Mesenchymal stem cell (in vitro differentiated cells and primary cell): ENCODE results near the gene C10orf105.

Experiments used
- DNase-seq: peaks from one replicate; pipeline ENCODE4 v3.0.0-alpha.2; 2013
- H2AFZ ChIP-seq: one replicate; pipeline ENCODE4 v1.6.1; 2013; ENCODE audit warnings: low read depth, mild to moderate bottlenecking, control low read depth, inconsistent platforms, low read length, moderate library complexity
- H2AK5ac ChIP-seq: 2 replicates; pipeline ENCODE4 v1.6.1; 2013; ENCODE audit warnings: low read length, moderate library complexity, mild to moderate bottlenecking, inconsistent platforms; ENCODE audit not compliant: severe bottlenecking
- H2BK120ac ChIP-seq: one replicate; pipeline ENCODE4 v1.6.1; 2013; ENCODE audit warnings: low read depth, mild to moderate bottlenecking, inconsistent platforms, low read length, moderate library complexity
- H2BK12ac ChIP-seq, 2 experiments: one replicate each; pipeline ENCODE4 v1.6.1; 2013; ENCODE audit warnings: inconsistent platforms in 2 of 2, low read length in 2 of 2, mild to moderate bottlenecking in 2 of 2, moderate library complexity in 2 of 2, control low read depth in 1 of 2
- H2BK15ac ChIP-seq: one replicate; pipeline ENCODE4 v1.6.1; 2013; ENCODE audit warnings: mild to moderate bottlenecking, low read depth, inconsistent platforms; ENCODE audit not compliant: poor library complexity, severe bottlenecking
- H2BK5ac ChIP-seq: 2 replicates; pipeline ENCODE4 v1.6.1; 2013; ENCODE audit warnings: low read depth, mild to moderate bottlenecking, low read length, control low read depth, inconsistent platforms; ENCODE audit not compliant: poor library complexity, severe bottlenecking
- H3K14ac ChIP-seq, 2 experiments: one replicate each; pipeline ENCODE4 v1.6.1; 2013; ENCODE audit warnings: inconsistent platforms in 2 of 2, low read length in 2 of 2, control low read depth in 1 of 2, mild to moderate bottlenecking in 1 of 2, moderate library complexity in 1 of 2
- H3K18ac ChIP-seq, 2 experiments: one replicate each; pipeline ENCODE4 v1.6.1; 2013; ENCODE audit warnings: inconsistent platforms in 2 of 2, low read length in 2 of 2, control low read depth in 1 of 2, low read depth in 1 of 2, mild to moderate bottlenecking in 1 of 2
- H3K23ac ChIP-seq, 2 experiments: one replicate each; pipeline ENCODE4 v1.6.1; 2013; ENCODE audit warnings: inconsistent platforms in 2 of 2, low read length in 2 of 2, mild to moderate bottlenecking in 2 of 2, moderate library complexity in 2 of 2, control low read depth in 1 of 2
- H3K27ac ChIP-seq: 2 replicates; pipeline ENCODE4 v1.5.1; 2013; ENCODE audit warnings: mild to moderate bottlenecking, moderate library complexity, low read length, control low read depth, inconsistent platforms; ENCODE audit not compliant: poor library complexity, severe bottlenecking
- H3K27me3 ChIP-seq, 2 experiments: 2 replicates each; pipeline versions ENCODE4 v1.6.1 to v1.7.0; 2013; ENCODE audit warnings: low read length in 2 of 2, mild to moderate bottlenecking in 2 of 2, moderate library complexity in 2 of 2, control low read depth in 1 of 2, inconsistent platforms in 1 of 2; ENCODE audit not compliant: control insufficient read depth in 1 of 2, insufficient read depth in 1 of 2
- H3K36me3 ChIP-seq, 2 experiments: 2 replicates each; pipeline versions ENCODE4 v1.6.1 to v1.7.0; 2013; ENCODE audit warnings: low read length in 2 of 2, control low read depth in 1 of 2, inconsistent platforms in 1 of 2, low read depth in 1 of 2, mild to moderate bottlenecking in 1 of 2; ENCODE audit not compliant: insufficient read depth in 2 of 2, control insufficient read depth in 1 of 2
- H3K4ac ChIP-seq, 2 experiments: one replicate each; pipeline ENCODE4 v1.6.1; 2013; ENCODE audit warnings: inconsistent platforms in 2 of 2, low read length in 2 of 2, mild to moderate bottlenecking in 2 of 2, moderate library complexity in 2 of 2, control low read depth in 1 of 2, low read depth in 1 of 2
- H3K4me1 ChIP-seq: 2 replicates; pipeline ENCODE4 v1.6.1; 2013; ENCODE audit warnings: low read depth, low read length, control low read depth; ENCODE audit not compliant: control insufficient read depth, insufficient read depth
- H3K4me2 ChIP-seq: 2 replicates; pipeline ENCODE4 v1.6.1; 2013; ENCODE audit warnings: low read length, mild to moderate bottlenecking, inconsistent platforms; ENCODE audit not compliant: poor library complexity, severe bottlenecking
- H3K4me3 ChIP-seq, 2 experiments: 2 replicates each; pipeline versions ENCODE4 v1.5.1 to v1.7.0; 2013; ENCODE audit warnings: low read length in 2 of 2, mild to moderate bottlenecking in 2 of 2, control low read depth in 1 of 2, low read depth in 1 of 2; ENCODE audit not compliant: insufficient read depth in 1 of 2
- H3K79me1 ChIP-seq: replicated peaks from 2 replicates; pipeline ENCODE4 v1.6.1; 2013; ENCODE audit warnings: mild to moderate bottlenecking, control low read depth, low read length, inconsistent platforms; ENCODE audit not compliant: poor library complexity, severe bottlenecking
- H3K9ac ChIP-seq: 2 replicates; pipeline ENCODE4 v1.7.0; 2013; ENCODE audit warnings: mild to moderate bottlenecking, low read length, moderate library complexity
- H3K9me3 ChIP-seq: 2 replicates; pipeline ENCODE4 v1.7.0; 2013; ENCODE audit warnings: mild to moderate bottlenecking, low read length; ENCODE audit not compliant: control insufficient read depth
- H4K8ac ChIP-seq: one replicate; pipeline ENCODE4 v1.6.1; 2013; ENCODE audit warnings: inconsistent platforms, mild to moderate bottlenecking, low read length, moderate library complexity
- H4K91ac ChIP-seq: one replicate; pipeline ENCODE4 v1.6.1; 2013; ENCODE audit warnings: mild to moderate bottlenecking, low read length, inconsistent platforms
- WGBS: methylation state at CpG from one replicate; pipeline ENCODE4 v1.1.7; 2013; ENCODE audit warnings: mixed read lengths; 5-methylcytosine and 5-hydroxymethylcytosine counted together

The C10orf105 gene

GRCh38 chr10:71739358-71739900 lies 19.9 kb upstream of the C10orf105 start:
- no peak overlapping the region for H4K8ac ChIP-seq
- H2BK12ac ChIP-seq: no peak overlapping the region
- no peak overlapping the region for H3K9ac ChIP-seq
- no peaks in the 10 kb centered on the region for H3K36me3 ChIP-seq
- H3K4me3 ChIP-seq: no peak overlapping the region
- no peak overlapping the region for H2BK5ac ChIP-seq
- H3K27me3 ChIP-seq: peaks cover 0 to 38% of the 10 kb centered on the region in 2 experiments
- no peak overlapping the region for H3K4me2 ChIP-seq
- no peak for DNase-seq
- no peak overlapping the region for H2AK5ac ChIP-seq
- H3K4me1 ChIP-seq: no peaks in the 10 kb centered on the region
- no peaks in the 10 kb centered on the region for H3K9me3 ChIP-seq
- H2AFZ ChIP-seq: no peak overlapping the region
- no peak overlapping the region for H2BK120ac ChIP-seq
- WGBS: 81% methylated on average over 8 of the region's 8 CpGs
- no peaks in the 10 kb centered on the region for H3K79me1 ChIP-seq
- no peak overlapping the region for H3K4ac ChIP-seq
- no peak overlapping the region for H3K27ac ChIP-seq
- H2BK15ac ChIP-seq: no peak overlapping the region
- no peak overlapping the region for H3K18ac ChIP-seq
- no peak overlapping the region for H3K14ac ChIP-seq
- no peak overlapping the region for H4K91ac ChIP-seq
- H3K23ac ChIP-seq: no peak overlapping the region

GRCh38 chr10:71737834-71738197 lies 18.2 kb upstream of the C10orf105 start:
- H3K36me3 ChIP-seq: no peaks in the 10 kb centered on the region
- no peak overlapping the region for H4K91ac ChIP-seq
- H3K9ac ChIP-seq: no peak overlapping the region
- no peak overlapping the region for H3K23ac ChIP-seq
- H2AK5ac ChIP-seq: no peak overlapping the region
- no peak overlapping the region for H4K8ac ChIP-seq
- no peak overlapping the region for H2BK5ac ChIP-seq
- H2AFZ ChIP-seq: no peak overlapping the region
- H3K9me3 ChIP-seq: no peaks in the 10 kb centered on the region
- DNase-seq: no peak
- H3K27ac ChIP-seq: no peak overlapping the region
- peaks cover 10 to 37% of the 10 kb centered on the region in 2 experiments for H3K27me3 ChIP-seq
- H2BK12ac ChIP-seq: no peak overlapping the region
- H3K14ac ChIP-seq: no peak overlapping the region
- no peak overlapping the region for H2BK120ac ChIP-seq
- no peaks in the 10 kb centered on the region for H3K79me1 ChIP-seq
- no peak overlapping the region for H3K4ac ChIP-seq
- H3K18ac ChIP-seq: no peak overlapping the region
- H3K4me2 ChIP-seq: no peak overlapping the region
- H3K4me1 ChIP-seq: no peaks in the 10 kb centered on the region
- H3K4me3 ChIP-seq: no peak overlapping the region
- WGBS: 91% methylated on average over 3 of the region's 3 CpGs
- H2BK15ac ChIP-seq: no peak overlapping the region

- no peak for DNase-seq
- Histone ChIP-seq H3K4me1 (no peaks in the 10 kb centered on the region), H3K9me3 (no peaks in the 10 kb centered on the region), H2BK5ac (no peak overlapping the region), H3K18ac (no peak overlapping the region), H3K9ac (no peak overlapping the region), H3K79me1 (no peaks in the 10 kb centered on the region), H3K4me2 (no peak overlapping the region), H3K4ac (no peak overlapping the region), H2AK5ac (no peak overlapping the region), H2BK120ac (no peak overlapping the region), H3K14ac (no peak overlapping the region), H3K27ac (no peak overlapping the region), H3K27me3 (peaks cover 16 to 34% of the 10 kb centered on the region in 2 experiments), H4K8ac (no peak overlapping the region), H2BK12ac (no peak overlapping the region), H3K23ac (no peak overlapping the region), H3K4me3 (no peak overlapping the region), H2AFZ (no peak overlapping the region), H2BK15ac (no peak overlapping the region), H3K36me3 (no peaks in the 10 kb centered on the region), H4K91ac (no peak overlapping the region)
- 91% methylated on average over 12 of the region's 12 CpGs for whole genome bisulfite sequencing
Measured at GRCh38 chr10:71737001-71737833, 17.6 kb upstream of the C10orf105 start.

- H3K27ac ChIP-seq: no peak overlapping the region
- peaks cover 17 to 34% of the 10 kb centered on the region in 2 experiments for H3K27me3 ChIP-seq
- H2BK5ac ChIP-seq: no peak overlapping the region
- H3K4me3 ChIP-seq: no peak overlapping the region
- H2AFZ ChIP-seq: no peak overlapping the region
- H4K8ac ChIP-seq: no peak overlapping the region
- H2BK15ac ChIP-seq: no peak overlapping the region
- H3K4ac ChIP-seq: no peak overlapping the region
- H3K4me1 ChIP-seq: no peaks in the 10 kb centered on the region
- 89% methylated on average over 2 of the region's 2 CpGs for WGBS
- no peak for DNase-seq
- H2BK120ac ChIP-seq: no peak overlapping the region
- no peak overlapping the region for H3K23ac ChIP-seq
- no peak overlapping the region for H4K91ac ChIP-seq
- no peaks in the 10 kb centered on the region for H3K9me3 ChIP-seq
- H3K36me3 ChIP-seq: no peaks in the 10 kb centered on the region
- H3K14ac ChIP-seq: no peak overlapping the region
- H3K79me1 ChIP-seq: no peaks in the 10 kb centered on the region
- H3K18ac ChIP-seq: no peak overlapping the region
- no peak overlapping the region for H2BK12ac ChIP-seq
- no peak overlapping the region for H3K9ac ChIP-seq
- H2AK5ac ChIP-seq: no peak overlapping the region
- no peak overlapping the region for H3K4me2 ChIP-seq
Measured at GRCh38 chr10:71736570-71736952, 17.0 kb upstream of the C10orf105 start.
